ENCODE data around the gene ITIH3.

DNA sequence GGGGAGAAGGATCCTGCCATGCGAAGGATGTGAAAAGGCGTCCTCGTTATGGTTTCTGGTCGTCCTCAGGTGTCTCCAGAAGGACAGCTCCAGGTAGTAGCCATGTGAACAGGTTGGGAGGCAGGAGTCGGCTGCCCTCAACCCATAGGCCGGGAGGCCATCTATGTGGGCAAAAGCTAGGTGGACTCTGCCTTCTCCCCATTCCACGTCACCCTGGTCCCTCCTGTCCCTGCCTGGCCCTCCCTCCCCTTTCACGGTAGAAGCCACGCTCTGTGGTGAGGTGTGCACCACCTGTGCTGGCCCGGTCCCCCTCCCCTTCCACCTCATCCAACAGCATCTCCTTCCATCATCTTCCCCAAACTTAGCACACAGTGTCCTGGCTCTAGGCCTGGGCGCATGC lies 16.3 kb downstream of the ITIH3 start:
- TF ChIP-seq, protein P1, sequence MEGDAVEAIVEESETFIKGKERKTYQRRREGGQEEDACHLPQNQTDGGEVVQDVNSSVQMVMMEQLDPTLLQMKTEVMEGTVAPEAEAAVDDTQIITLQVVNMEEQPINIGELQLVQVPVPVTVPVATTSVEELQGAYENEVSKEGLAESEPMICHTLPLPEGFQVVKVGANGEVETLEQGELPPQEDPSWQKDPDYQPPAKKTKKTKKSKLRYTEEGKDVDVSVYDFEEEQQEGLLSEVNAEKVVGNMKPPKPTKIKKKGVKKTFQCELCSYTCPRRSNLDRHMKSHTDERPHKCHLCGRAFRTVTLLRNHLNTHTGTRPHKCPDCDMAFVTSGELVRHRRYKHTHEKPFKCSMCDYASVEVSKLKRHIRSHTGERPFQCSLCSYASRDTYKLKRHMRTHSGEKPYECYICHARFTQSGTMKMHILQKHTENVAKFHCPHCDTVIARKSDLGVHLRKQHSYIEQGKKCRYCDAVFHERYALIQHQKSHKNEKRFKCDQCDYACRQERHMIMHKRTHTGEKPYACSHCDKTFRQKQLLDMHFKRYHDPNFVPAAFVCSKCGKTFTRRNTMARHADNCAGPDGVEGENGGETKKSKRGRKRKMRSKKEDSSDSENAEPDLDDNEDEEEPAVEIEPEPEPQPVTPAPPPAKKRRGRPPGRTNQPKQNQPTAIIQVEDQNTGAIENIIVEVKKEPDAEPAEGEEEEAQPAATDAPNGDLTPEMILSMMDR (IDR thresholded peaks at IDR 0.05): no peak
- no peak for TF ChIP-seq POLR2A (IDR thresholded peaks at IDR 0.05)

All from uterus (tissue), 2 donors.